ENCODE results near the gene CPA5. TPM values are rescaled to one million over a fixed set of nuclear protein-coding genes. Genes with fewer than 3 reads are reported as not detected.
A peak's percentile ranks its signal among the peaks of the same experiment; 100 is the strongest.

Gene CPA5
- total and polyA plus RNA-seq, 2 of the 8 experiments (the other 6 are each of a cell fraction or from before 2014, with no cell fraction given): 0.12 TPM; not detected in 1

- H3K9ac ChIP-seq (replicated peaks in 1 of 4; ENCODE audit: extremely low read depth in 1 of 4, low read depth in 3 of 4, low read length in 3 of 4): no peak overlapping the region
- no peaks in the 10 kb centered on the region for H3K79me1 ChIP-seq (ENCODE audit: low read depth, low read length)
- no peak overlapping the region for H3K56ac ChIP-seq (replicated peaks; ENCODE audit: insufficient read length, low read depth, low read length)
- 87% methylated on average over 8 of the region's 8 CpGs; no CpG with 5 or more reads in 1 of the 2 experiments for WGBS, 2 experiments (ENCODE audit: extremely low coverage in 1 of 2, insufficient coverage in 1 of 2, insufficient read length in 1 of 2, insufficient replicate concordance in 2 of 2, low coverage in 1 of 2, low lambda C conversion rate in 2 of 2, missing lambda C conversion rate in 1 of 2)
- ChIA-PET CTCF (ENCODE audit: partially characterized antibody) (interaction anchor here (0.7 to 11.6 kb wide), 2 partner anchors 16 to 400 kb away, joined by 3 to 59 read pairs; partner anchors contain the start of gene CPA1), POLR2A (ENCODE audit: partially characterized antibody) (interaction anchor here (1.0 to 1.6 kb wide), 2 partner anchors 9 to 18 kb away, joined by 3 to 4 read pairs; no protein-coding TSS in a partner anchor)
- no peak overlapping the region for H3K4me3 ChIP-seq (ENCODE audit: extremely low read depth in 1 of 4, insufficient read depth in 2 of 4, low read depth in 3 of 4, low read length in 4 of 4)
- no peak for DNase-seq (ENCODE audit: low read depth in 1 of 2, low spot score in 2 of 2)
- no peak overlapping the region for H2BK120ac ChIP-seq (replicated peaks; ENCODE audit: low read depth, low read length)
- peak overlapping the region; percentile 69 for H3K4ac ChIP-seq (replicated peaks; ENCODE audit: insufficient read length, low read depth, low read length)
- H4K5ac ChIP-seq (ENCODE audit: insufficient read length, low read depth, low read length): no peak overlapping the region
- H3K36me3 ChIP-seq (ENCODE audit: control insufficient read depth in 2 of 4, insufficient read depth in 4 of 4, low read length in 3 of 4): no peaks in the 10 kb centered on the region
- H2BK20ac ChIP-seq (ENCODE audit: low read length): no peak overlapping the region
- no peak overlapping the region for H4K8ac ChIP-seq (ENCODE audit: extremely low read depth, insufficient read depth, low read length)
- no peak overlapping the region for H3K27ac ChIP-seq (ENCODE audit: low read depth, low read length)
- no peaks in the 10 kb centered on the region for H4K20me1 ChIP-seq (replicated peaks in 1 of 2; ENCODE audit: control insufficient read depth in 1 of 2, insufficient read depth in 2 of 2, low read length in 2 of 2)
- H2BK5ac ChIP-seq (ENCODE audit: low read depth, low read length): no peak overlapping the region
- no peaks in the 10 kb centered on the region for H3K79me2 ChIP-seq (ENCODE audit: control insufficient read depth in 1 of 2, insufficient read depth in 2 of 2, low read length in 2 of 2)
- H3K23ac ChIP-seq (ENCODE audit: insufficient read length): no peak overlapping the region
- H3K4me2 ChIP-seq (ENCODE audit: insufficient read depth in 1 of 2, low read depth in 2 of 2, low read length in 2 of 2): no peak overlapping the region
- no peak overlapping the region for H3K14ac ChIP-seq (ENCODE audit: insufficient read length)
- no peak overlapping the region for H4K91ac ChIP-seq (replicated peaks; ENCODE audit: insufficient read length, low read length)
- peaks cover 0 to 6% (median 0%) of the 10 kb centered on the region in 4 experiments; a peak in 1 of 7 replicates for H3K4me1 ChIP-seq (replicated peaks in 1 of 4; ENCODE audit: control insufficient read depth in 3 of 4, insufficient read depth in 4 of 4, low read length in 3 of 4)
- FAIRE-seq: no peak
- no peak overlapping the region for H3K18ac ChIP-seq (ENCODE audit: extremely low read depth, low read length)
- 0 out of 2 replicates have a peak overlapping the region, but pooled peaks have one; percentile 81 for H2BK15ac ChIP-seq (ENCODE audit: low read length)
- H3K27me3 ChIP-seq (replicated peaks in 1 of 4; ENCODE audit: control insufficient read depth in 3 of 4, extremely low read depth in 1 of 4, insufficient read depth in 3 of 4, low read length in 3 of 4): no peaks in the 10 kb centered on the region; a peak in 1 of 7 replicates
- H2AK5ac ChIP-seq (ENCODE audit: low read depth, low read length): no peak overlapping the region
- H3K9me3 ChIP-seq (ENCODE audit: insufficient read depth in 2 of 2, low read depth in 1 of 2, low read length in 1 of 2): 0 out of 4 replicates have a peak, but pooled peaks cover 0 to 6% of the 10 kb centered on the region in 2 experiments
- no peaks in the 10 kb centered on the region for H3K23me2 ChIP-seq (ENCODE audit: low read depth, low read length)
- no peak overlapping the region for H2AFZ ChIP-seq (ENCODE audit: low read length)
- no peak overlapping the region for H2BK12ac ChIP-seq (ENCODE audit: low read depth, low read length)
- TF ChIP-seq ZNF274 (IDR thresholded peaks at IDR 0.05; ENCODE audit: borderline replicate concordance, extremely low read depth, low read length): no peak
- no peak for TF ChIP-seq KDM5A (IDR thresholded peaks at IDR 0.05; ENCODE audit: low read length)
- TF ChIP-seq GABPA (IDR thresholded peaks at IDR 0.05; ENCODE audit: borderline replicate concordance, insufficient read depth, low read length): no peak
- no peak for TF ChIP-seq SP2 (IDR thresholded peaks at IDR 0.05; ENCODE audit: low read length)
- no peak for TF ChIP-seq RAD21 (IDR thresholded peaks at IDR 0.05 in 1 of 2, conservative IDR thresholded peaks at IDR 0.05 in 1 of 2; ENCODE audit: low read depth in 2 of 2, low read length in 2 of 2)
These were observed 18.6 kb downstream of the CPA5 start for GRCh38 chr7:130363026-130363847.

Measured in H1 (cell line).